Muscle layer of duodenum (tissue), 2 donors: ENCODE results near the gene HHATL.

Source experiments
- H3K27ac ChIP-seq: one replicate; pipeline ENCODE4 v1.7.0; 2013; ENCODE audit warnings: mild to moderate bottlenecking, low read length
- H3K27me3 ChIP-seq: one replicate; pipeline ENCODE4 v1.7.0; 2013; ENCODE audit warnings: low read depth, mild to moderate bottlenecking, control low read depth, low read length
- H3K36me3 ChIP-seq, 2 donors: one replicate each; pipeline ENCODE4 v1.7.0; 2013; ENCODE audit warnings: low read length in 2 of 2, control low read depth in 1 of 2, mild to moderate bottlenecking in 1 of 2; ENCODE audit not compliant: insufficient read depth in 2 of 2, control insufficient read depth in 1 of 2
- H3K4me1 ChIP-seq, 2 donors: one replicate each; pipeline ENCODE4 v1.7.0; 2013; ENCODE audit warnings: low read length in 2 of 2, mild to moderate bottlenecking in 2 of 2, control low read depth in 1 of 2, moderate library complexity in 1 of 2; ENCODE audit not compliant: insufficient read depth in 2 of 2, control insufficient read depth in 1 of 2
- H3K4me3 ChIP-seq, 2 donors: one replicate each; pipeline ENCODE4 v1.7.0; 2013; ENCODE audit warnings: low read length in 2 of 2, low read depth in 1 of 2, mild to moderate bottlenecking in 1 of 2
- H3K9me3 ChIP-seq, 2 donors: one replicate each; pipeline ENCODE4 v1.7.0; 2013; ENCODE audit warnings: low read length in 2 of 2, control low read depth in 1 of 2, mild to moderate bottlenecking in 1 of 2; ENCODE audit not compliant: control insufficient read depth in 1 of 2
- donor health status: healthy.

HHATL gene

GRCh38 chr3:42701371-42702065, 1.1 kb downstream of the HHATL start:
- H3K27ac ChIP-seq, result no peak overlapping the region
- H3K4me3 ChIP-seq, result no peak overlapping the region
- H3K9me3 ChIP-seq, result no peaks in the 10 kb centered on the region
- H3K27me3 ChIP-seq, result no peaks in the 10 kb centered on the region
- no peaks in the 10 kb centered on the region for H3K4me1 ChIP-seq
- no peaks in the 10 kb centered on the region for H3K36me3 ChIP-seq

- Histone ChIP-seq H3K4me3 (no peak overlapping the region), H3K9me3 (no peaks in the 10 kb centered on the region), H3K27ac (no peak overlapping the region), H3K4me1 (no peaks in the 10 kb centered on the region), H3K27me3 (no peaks in the 10 kb centered on the region), H3K36me3 (no peaks in the 10 kb centered on the region)
Observed at GRCh38 chr3:42700366-42701288, 2.0 kb downstream of the HHATL start.

GRCh38 chr3:42699511-42699971, 3.1 kb downstream of the HHATL start:
- Histone ChIP-seq H3K27me3 (no peaks in the 10 kb centered on the region), H3K27ac (no peak overlapping the region), H3K4me1 (no peaks in the 10 kb centered on the region), H3K36me3 (no peaks in the 10 kb centered on the region), H3K9me3 (no peaks in the 10 kb centered on the region), H3K4me3 (no peak overlapping the region)

- no peaks in the 10 kb centered on the region for H3K27me3 ChIP-seq
- H3K36me3 ChIP-seq, result no peaks in the 10 kb centered on the region
- H3K9me3 ChIP-seq, result no peaks in the 10 kb centered on the region
- H3K27ac ChIP-seq, result no peak overlapping the region
- H3K4me3 ChIP-seq, result no peak overlapping the region
- no peaks in the 10 kb centered on the region for H3K4me1 ChIP-seq
Observed at GRCh38 chr3:42698911-42699230, 3.7 kb downstream of the HHATL start.

GRCh38 chr3:42698216-42698910, 4.2 kb downstream of the HHATL start:
- Histone ChIP-seq H3K27ac (no peak overlapping the region), H3K27me3 (no peaks in the 10 kb centered on the region), H3K9me3 (no peaks in the 10 kb centered on the region), H3K4me1 (no peaks in the 10 kb centered on the region), H3K4me3 (no peak overlapping the region), H3K36me3 (no peaks in the 10 kb centered on the region)

GRCh38 chr3:42697289-42698051, 5.1 kb downstream of the HHATL start:
- Histone ChIP-seq H3K4me3 (no peak overlapping the region), H3K27me3 (no peaks in the 10 kb centered on the region), H3K9me3 (no peaks in the 10 kb centered on the region), H3K36me3 (no peaks in the 10 kb centered on the region), H3K4me1 (no peaks in the 10 kb centered on the region), H3K27ac (no peak overlapping the region)

GRCh38 chr3:42696356-42697288, 6.0 kb downstream of the HHATL start:
- Histone ChIP-seq H3K4me1 (no peaks in the 10 kb centered on the region), H3K27ac (no peak overlapping the region), H3K9me3 (no peaks in the 10 kb centered on the region), H3K36me3 (no peaks in the 10 kb centered on the region), H3K27me3 (no peaks in the 10 kb centered on the region), H3K4me3 (no peak overlapping the region)

- Histone ChIP-seq H3K27ac (no peak overlapping the region), H3K36me3 (no peaks in the 10 kb centered on the region), H3K4me1 (no peaks in the 10 kb centered on the region), H3K27me3 (peaks cover 4% of the 10 kb centered on the region), H3K9me3 (no peaks in the 10 kb centered on the region), H3K4me3 (no peak overlapping the region)
Observed at GRCh38 chr3:42694366-42694765, 8.2 kb downstream of the HHATL start.

- H3K27me3 ChIP-seq, result peaks cover 4% of the 10 kb centered on the region
- H3K4me1 ChIP-seq, result no peaks in the 10 kb centered on the region
- no peak overlapping the region for H3K27ac ChIP-seq
- H3K4me3 ChIP-seq, result no peak overlapping the region
- H3K36me3 ChIP-seq, result no peaks in the 10 kb centered on the region
- H3K9me3 ChIP-seq, result no peaks in the 10 kb centered on the region
Observed at GRCh38 chr3:42693530-42693930, 9.1 kb downstream of the HHATL start.
